Measurements from ENCODE around the gene ZNF425. TPM values are rescaled to one million over a fixed set of nuclear protein-coding genes. Genes with fewer than 3 reads are reported as not detected.

Gene ZNF425
- total and polyA plus RNA-seq, 9 of the 15 experiments (the other 6 are each of a cell fraction or from before 2014, with no cell fraction given), result 0.03 to 0.89 (median 0.54) TPM

DNA sequence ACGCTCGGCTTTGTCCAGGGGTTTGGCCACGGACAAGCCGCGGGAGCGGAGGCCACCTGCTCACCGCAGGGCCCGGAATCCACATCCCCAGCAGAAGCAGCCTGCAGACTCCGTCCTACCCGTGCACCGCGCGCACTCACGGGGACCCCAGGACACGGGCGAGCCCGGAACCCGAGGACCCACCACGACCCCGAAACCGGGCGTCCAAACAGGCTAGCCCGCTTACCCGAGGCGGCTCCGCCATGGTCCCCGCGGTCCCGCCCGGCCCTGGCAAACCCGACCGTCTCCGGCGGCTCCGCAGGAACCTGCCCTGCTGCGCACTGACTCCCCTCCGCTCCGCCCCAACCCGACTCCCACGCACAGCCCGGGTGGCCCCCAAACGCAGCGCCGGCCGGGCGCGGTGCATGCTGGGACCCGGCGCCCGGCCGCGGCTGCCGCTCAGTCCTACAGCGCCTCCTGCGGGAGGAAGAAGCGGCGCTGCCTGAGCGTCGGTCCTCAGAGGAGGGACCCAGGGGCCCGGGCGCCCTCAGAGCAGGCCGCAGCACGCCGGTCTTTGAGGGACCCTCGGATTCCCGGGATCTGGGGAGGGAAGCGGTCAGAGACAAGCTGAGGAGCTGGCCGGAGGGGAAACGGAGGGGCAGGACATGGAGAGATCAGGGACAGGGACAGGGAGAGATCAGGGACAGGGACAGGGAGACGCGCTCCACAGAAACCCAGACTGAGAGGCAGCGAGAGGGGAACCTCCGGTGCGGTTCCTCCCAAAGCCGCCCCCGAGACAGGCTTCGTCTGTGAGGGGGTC, 35.5 kb downstream of the ZNF425 start, which contains the start of gene ZNF786 (continued):
- TF ChIP-seq ZNF655 (CRISPR knock-in tag; IDR thresholded peaks at IDR 0.05) (no peak), ZBTB8A (IDR thresholded peaks at IDR 0.05; ENCODE audit: partially characterized antibody) (no peak), ZKSCAN1 (IDR thresholded peaks at IDR 0.05; ENCODE audit: low read depth, low read length) (peak; percentile 59), KAT2B (IDR thresholded peaks at IDR 0.05; ENCODE audit: low read depth, low read length) (no peak), CHD2 (IDR thresholded peaks at IDR 0.05; ENCODE audit: low read depth, low read length) (no peak), KLF16 (IDR thresholded peaks at IDR 0.05) (peak; percentile 70; the same call in 1 of the 2 replicates), ZNF143 (CRISPR knock-in tag; IDR thresholded peaks at IDR 0.05) (peak; percentile 94), KHSRP (IDR thresholded peaks at IDR 0.05) (no peak), SNAPC5 (CRISPR knock-in tag; IDR thresholded peaks at IDR 0.05) (no peak), HNRNPK (IDR thresholded peaks at IDR 0.05; ENCODE audit: low read depth, low read length, poor library complexity, severe bottlenecking) (peak; percentile 83), RB1 (IDR thresholded peaks at IDR 0.05; ENCODE audit: low read depth) (peak; percentile 96), POLR3A (IDR thresholded peaks at IDR 0.05; ENCODE audit: borderline replicate concordance, extremely low read depth, insufficient read depth, insufficient read length) (no peak), SRSF1 (IDR thresholded peaks at IDR 0.05; ENCODE audit: low read depth, low read length) (peak; percentile 74; the same call in 1 of the 2 replicates), AFF1 (IDR thresholded peaks at IDR 0.05; ENCODE audit: low read depth in 1 of 2, partially characterized antibody in 2 of 2) (no peak), ASH1L (IDR thresholded peaks at IDR 0.05; ENCODE audit: borderline replicate concordance, low read depth, partially characterized antibody) (no peak), CCAR2 (IDR thresholded peaks at IDR 0.05; ENCODE audit: low read depth, low read length) (no peak), RBM25 (IDR thresholded peaks at IDR 0.05; ENCODE audit: low read depth, low read length, severe bottlenecking) (peak; percentile 62)
- TF ChIP-seq, protein P1, sequence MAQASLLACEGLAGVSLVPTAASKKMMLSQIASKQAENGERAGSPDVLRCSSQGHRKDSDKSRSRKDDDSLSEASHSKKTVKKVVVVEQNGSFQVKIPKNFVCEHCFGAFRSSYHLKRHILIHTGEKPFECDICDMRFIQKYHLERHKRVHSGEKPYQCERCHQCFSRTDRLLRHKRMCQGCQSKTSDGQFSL (CRISPR knock-in tag; IDR thresholded peaks at IDR 0.05), result peak; percentile 68; the same call in 1 of the 2 replicates
- TF ChIP-seq, protein P1 (tag; IDR thresholded peaks at IDR 0.05), result no peak
- TF ChIP-seq, protein P2, sequence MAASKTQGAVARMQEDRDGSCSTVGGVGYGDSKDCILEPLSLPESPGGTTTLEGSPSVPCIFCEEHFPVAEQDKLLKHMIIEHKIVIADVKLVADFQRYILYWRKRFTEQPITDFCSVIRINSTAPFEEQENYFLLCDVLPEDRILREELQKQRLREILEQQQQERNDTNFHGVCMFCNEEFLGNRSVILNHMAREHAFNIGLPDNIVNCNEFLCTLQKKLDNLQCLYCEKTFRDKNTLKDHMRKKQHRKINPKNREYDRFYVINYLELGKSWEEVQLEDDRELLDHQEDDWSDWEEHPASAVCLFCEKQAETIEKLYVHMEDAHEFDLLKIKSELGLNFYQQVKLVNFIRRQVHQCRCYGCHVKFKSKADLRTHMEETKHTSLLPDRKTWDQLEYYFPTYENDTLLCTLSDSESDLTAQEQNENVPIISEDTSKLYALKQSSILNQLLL (CRISPR knock-in tag; IDR thresholded peaks at IDR 0.05; ENCODE audit: borderline replicate concordance), result no peak

Data from K562 (cell line).